ENCODE results near the gene KAT6B. TPM values are rescaled to one million over a fixed set of nuclear protein-coding genes. Genes with fewer than 3 reads are reported as not detected.

The KAT6B gene
- total RNA-seq, 4 donors from 2014 or later, result 29.1 to 159 (median 61.2) TPM

- intact Hi-C loops (cut with DNase I; ENCODE audit: low total_unique reads), result no loop called here
- Histone ChIP-seq H3K4me1 (peaks cover 0 to 11% of the 10 kb centered on the region in 2 donors), H3K9me3 (no peaks in the 10 kb centered on the region), H3K4me3 (no peak overlapping the region), H3K36me3 (no peaks in the 10 kb centered on the region), H3K27ac (peak overlapping the region; percentile 62 to 64), H3K27me3 (no peaks in the 10 kb centered on the region)
- TF ChIP-seq CTCF (IDR thresholded peaks at IDR 0.05) (no peak), POLR2A (IDR thresholded peaks at IDR 0.05) (no peak)
- no peak for DNase-seq
Measured at GRCh38 chr10:75037171-75038153, 211.1 kb downstream of the KAT6B start.

GRCh38 chr10:75038335-75038734 lies 211.9 kb downstream of the KAT6B start:
- H3K27me3 ChIP-seq, result no peaks in the 10 kb centered on the region
- no peak for TF ChIP-seq CTCF (IDR thresholded peaks at IDR 0.05)
- TF ChIP-seq POLR2A (IDR thresholded peaks at IDR 0.05), result no peak
- peak overlapping the region; percentile 62 to 64 for H3K27ac ChIP-seq
- intact Hi-C loops (cut with DNase I; ENCODE audit: low total_unique reads), result no loop called here
- peaks cover 0 to 11% of the 10 kb centered on the region in 2 donors for H3K4me1 ChIP-seq
- no peak overlapping the region for H3K4me3 ChIP-seq
- peak; percentile 71 to 73 for DNase-seq
- no peaks in the 10 kb centered on the region for H3K9me3 ChIP-seq
- no peaks in the 10 kb centered on the region for H3K36me3 ChIP-seq

GRCh38 chr10:75040576-75040975 lies 214.2 kb downstream of the KAT6B start:
- intact Hi-C loops (cut with DNase I; ENCODE audit: low total_unique reads), result no loop called here
- no peak overlapping the region for H3K27ac ChIP-seq
- H3K4me1 ChIP-seq, result peaks cover 0 to 11% of the 10 kb centered on the region in 2 donors
- H3K9me3 ChIP-seq, result no peaks in the 10 kb centered on the region
- H3K4me3 ChIP-seq, result no peak overlapping the region
- no peak for DNase-seq
- H3K36me3 ChIP-seq, result no peaks in the 10 kb centered on the region
- TF ChIP-seq CTCF (IDR thresholded peaks at IDR 0.05), result no peak
- no peak for TF ChIP-seq POLR2A (IDR thresholded peaks at IDR 0.05)
- no peaks in the 10 kb centered on the region for H3K27me3 ChIP-seq

GRCh38 chr10:75042292-75042974 lies 216.0 kb downstream of the KAT6B start:
- no peak for TF ChIP-seq POLR2A (IDR thresholded peaks at IDR 0.05)
- TF ChIP-seq CTCF (IDR thresholded peaks at IDR 0.05), result no peak
- intact Hi-C loops (cut with DNase I; ENCODE audit: low total_unique reads), result no loop called here
- no peaks in the 10 kb centered on the region for H3K27me3 ChIP-seq
- peak overlapping the region; percentile 65 to 73 for H3K27ac ChIP-seq
- H3K4me3 ChIP-seq, result no peak overlapping the region
- peaks cover 0 to 11% of the 10 kb centered on the region in 2 donors for H3K4me1 ChIP-seq
- no peaks in the 10 kb centered on the region for H3K9me3 ChIP-seq
- DNase-seq, result no peak
- no peaks in the 10 kb centered on the region for H3K36me3 ChIP-seq

Measured in uterus (tissue), 4 donors.